Smooth muscle cell (in vitro differentiated cells): Measurements from ENCODE around the gene CSF3. TPM values are rescaled to one million over a fixed set of nuclear protein-coding genes. Genes with fewer than 3 reads are reported as not detected.
A peak's percentile ranks its signal among the peaks of the same experiment; 100 is the strongest.

Source experiments
- DNase-seq: peaks from one replicate; lab custom pipeline; 2025; ENCODE audit not compliant: unreplicated experiment; lab: John Stamatoyannopoulos, UW
- H2AFZ ChIP-seq: fragments of 200-600 bp; sonication (generic); 2 replicates; pipeline ENCODE4 v1.6.0; 2016; ENCODE audit warnings: antibody characterized with exemption, low read depth, mild to moderate bottlenecking
- H3F3A ChIP-seq: fragments of 200-600 bp; sonication (generic); 2 replicates; pipeline ENCODE4 v1.6.0; 2017; ENCODE audit warnings: antibody characterized with exemption, low read depth
- H3K27ac ChIP-seq: fragments of 200-600 bp; sonication (generic); 2 replicates; pipeline ENCODE4 v1.5.1; 2016; ENCODE audit warnings: low read depth, mild to moderate bottlenecking
- H3K27me3 ChIP-seq: fragments of 200-600 bp; sonication (generic); 2 replicates; pipeline ENCODE4 v1.6.1; 2016; ENCODE audit warnings: low read depth, mild to moderate bottlenecking
- H3K36me3 ChIP-seq: fragments of 200-600 bp; sonication (generic); 2 replicates; pipeline ENCODE4 v1.5.1; 2016; ENCODE audit warnings: low read depth
- H3K4me1 ChIP-seq: fragments of 200-600 bp; sonication (generic); 2 replicates; pipeline ENCODE4 v1.5.1; 2016; ENCODE audit warnings: low read depth
- H3K4me2 ChIP-seq: fragments of 200-600 bp; sonication (generic); 2 replicates; pipeline ENCODE4 v1.6.0; 2016; ENCODE audit warnings: mild to moderate bottlenecking
- H3K4me3 ChIP-seq: fragments of 200-600 bp; sonication (generic); 2 replicates; pipeline ENCODE4 v1.5.1; 2016; ENCODE audit warnings: mild to moderate bottlenecking
- H3K79me2 ChIP-seq: fragments of 200-600 bp; sonication (generic); 2 replicates; pipeline ENCODE4 v1.6.0; 2016; ENCODE audit warnings: low read depth, mild to moderate bottlenecking
- H3K9ac ChIP-seq: fragments of 200-600 bp; sonication (generic); 2 replicates; pipeline ENCODE4 v1.6.0; 2016; ENCODE audit warnings: low read depth
- H3K9me3 ChIP-seq: fragments of 200-600 bp; sonication (generic); replicated peaks from 2 replicates; pipeline ENCODE4 v1.5.1; 2016; ENCODE audit warnings: low read depth
- H4K20me1 ChIP-seq: fragments of 200-600 bp; sonication (generic); 2 replicates; pipeline ENCODE4 v1.6.0; 2016; ENCODE audit warnings: low read depth
- CTCF ChIP-seq: fragments of 200-600 bp; sonication (generic); IDR thresholded peaks from 2 replicates; pipeline ENCODE4 v1.5.1; 2017; ENCODE audit warnings: borderline replicate concordance, mild to moderate bottlenecking, antibody characterized with exemption; ENCODE audit not compliant: insufficient read depth, poor library complexity, severe bottlenecking
- WGBS: methylation state at CpG from one replicate; pipeline ENCODE4 v1.1.7; 2016; ENCODE audit warnings: low lambda C conversion rate; 5-methylcytosine and 5-hydroxymethylcytosine counted together
- polyA plus RNA-seq: library from polyadenylated mRNA; unstranded; fragments of >200 nt; fragmentation: Nextera tagmentation; extraction: Ambion mirVana; gene quantifications from 2 replicates; pipeline ENCODE4 v1.2.1, GENCODE V29; 2016
- total RNA-seq: library from RNA; depleted of rRNA; stranded (reverse); fragments of >200 nt; gene quantifications from 2 replicates; pipeline ENCODE4 v1.2.3, GENCODE V29; 2014

CSF3 gene
- total and polyA plus RNA-seq, 2 experiments from 2014 or later = not detected

- no peaks in the 10 kb centered on the region for H3K4me1 ChIP-seq
- no peak overlapping the region for H3K9ac ChIP-seq
- TF ChIP-seq CTCF = no peak
- H2AFZ ChIP-seq = no peak overlapping the region
- no peaks in the 10 kb centered on the region for H3K36me3 ChIP-seq
- H4K20me1 ChIP-seq = no peaks in the 10 kb centered on the region
- no peak overlapping the region for H3K4me3 ChIP-seq
- no peaks in the 10 kb centered on the region for H3F3A ChIP-seq
- no peak overlapping the region for H3K4me2 ChIP-seq
- H3K79me2 ChIP-seq = no peaks in the 10 kb centered on the region
- peaks cover 24% of the 10 kb centered on the region for H3K27me3 ChIP-seq
- H3K9me3 ChIP-seq = no peaks in the 10 kb centered on the region
- DNase-seq = no peak
- no peak overlapping the region for H3K27ac ChIP-seq
- WGBS = 92% methylated on average over 6 of the region's 6 CpGs
These were observed 45.9 kb upstream of the CSF3 start for GRCh38 chr17:39969375-39969774.

- Histone ChIP-seq H2AFZ (no peak overlapping the region), H3F3A (no peaks in the 10 kb centered on the region), H3K27ac (no peak overlapping the region), H3K36me3 (no peaks in the 10 kb centered on the region), H4K20me1 (no peaks in the 10 kb centered on the region), H3K9ac (no peak overlapping the region), H3K4me1 (no peaks in the 10 kb centered on the region), H3K4me2 (no peak overlapping the region), H3K27me3 (peaks cover 24% of the 10 kb centered on the region), H3K4me3 (no peak overlapping the region), H3K9me3 (no peaks in the 10 kb centered on the region), H3K79me2 (no peaks in the 10 kb centered on the region)
- no peak for TF ChIP-seq CTCF
- WGBS = 78% methylated on average over 4 of the region's 7 CpGs
- DNase-seq = no peak
These were observed 45.0 kb upstream of the CSF3 start for GRCh38 chr17:39970157-39970692.

- no peaks in the 10 kb centered on the region for H3K36me3 ChIP-seq
- H3K4me3 ChIP-seq = no peak overlapping the region
- no peaks in the 10 kb centered on the region for H3K4me1 ChIP-seq
- H3K9me3 ChIP-seq = no peaks in the 10 kb centered on the region
- no peak overlapping the region for H3K4me2 ChIP-seq
- WGBS = 93% methylated on average over 4 of the region's 4 CpGs
- no peak overlapping the region for H2AFZ ChIP-seq
- no peaks in the 10 kb centered on the region for H4K20me1 ChIP-seq
- H3K27ac ChIP-seq = no peak overlapping the region
- H3K79me2 ChIP-seq = no peaks in the 10 kb centered on the region
- no peak overlapping the region for H3K9ac ChIP-seq
- H3F3A ChIP-seq = no peaks in the 10 kb centered on the region
- no peak for TF ChIP-seq CTCF
- no peak for DNase-seq
- H3K27me3 ChIP-seq = peaks cover 24% of the 10 kb centered on the region
These were observed 44.1 kb upstream of the CSF3 start for GRCh38 chr17:39971076-39971603.

- H3K27me3 ChIP-seq = peaks cover 24% of the 10 kb centered on the region
- no peak overlapping the region for H3K9ac ChIP-seq
- no peak for TF ChIP-seq CTCF
- H3K9me3 ChIP-seq = no peaks in the 10 kb centered on the region
- H3K36me3 ChIP-seq = no peaks in the 10 kb centered on the region
- no peaks in the 10 kb centered on the region for H3K4me1 ChIP-seq
- H3K4me3 ChIP-seq = no peak overlapping the region
- peak overlapping the region; percentile 35 for H2AFZ ChIP-seq
- peak overlapping the region; percentile 23 for H3K27ac ChIP-seq
- WGBS = 46% methylated on average over 3 of the region's 3 CpGs
- no peaks in the 10 kb centered on the region for H3F3A ChIP-seq
- peak overlapping the region; percentile 63 for H3K4me2 ChIP-seq
- H4K20me1 ChIP-seq = no peaks in the 10 kb centered on the region
- no peak for DNase-seq
- no peaks in the 10 kb centered on the region for H3K79me2 ChIP-seq
These were observed 43.0 kb upstream of the CSF3 start for GRCh38 chr17:39972271-39972670.
